NCI-H510A treated with DMSO at 0.1 percent for 48 hours (cell line): Measurements from ENCODE around the gene CLEC11A.

Experiments used
- DNase-seq: peaks from one replicate; lab custom pipeline; 2025; lab: John Stamatoyannopoulos, UW

Gene CLEC11A

GRCh38 chr19:50723069-50723468 is at the start of gene CLEC11A:
CLEC11A (plus strand) TSS chr19:50723364; CDS start chr19:50723526, 162 bp downstream.
- no peak for DNase-seq

GRCh38 chr19:50676625-50677197 is 46.5 kb upstream of the CLEC11A start:
- DNase-seq, result no peak

- DNase-seq, result no peak
Measured at GRCh38 chr19:50677636-50678035, 45.5 kb upstream of the CLEC11A start.

GRCh38 chr19:50678323-50678722 is 44.8 kb upstream of the CLEC11A start:
- no peak for DNase-seq

GRCh38 chr19:50679177-50680125 is 43.7 kb upstream of the CLEC11A start:
- DNase-seq, result no peak

GRCh38 chr19:50686310-50687032 is 36.7 kb upstream of the CLEC11A start:
- DNase-seq, result no peak

- DNase-seq, result no peak
Measured at GRCh38 chr19:50688766-50689165, 34.4 kb upstream of the CLEC11A start.

GRCh38 chr19:50690439-50690838 is 32.7 kb upstream of the CLEC11A start:
- no peak for DNase-seq

GRCh38 chr19:50693064-50693975 is 29.8 kb upstream of the CLEC11A start:
- no peak for DNase-seq

- no peak for DNase-seq
Measured at GRCh38 chr19:50694815-50695145, 28.4 kb upstream of the CLEC11A start.

GRCh38 chr19:50695251-50696093 is 27.7 kb upstream of the CLEC11A start:
- no peak for DNase-seq

- DNase-seq, result no peak
Measured at GRCh38 chr19:50696094-50696483, 27.1 kb upstream of the CLEC11A start.

- no peak for DNase-seq
Measured at GRCh38 chr19:50697414-50698124, 25.6 kb upstream of the CLEC11A start.

- DNase-seq, result no peak
Measured at GRCh38 chr19:50701367-50701985, 21.7 kb upstream of the CLEC11A start.

- no peak for DNase-seq
Measured at GRCh38 chr19:50702158-50702870, 20.9 kb upstream of the CLEC11A start.

GRCh38 chr19:50702871-50703829 is 20.0 kb upstream of the CLEC11A start:
- no peak for DNase-seq

- no peak for DNase-seq
Measured at GRCh38 chr19:50703915-50704796, 19.0 kb upstream of the CLEC11A start.
